Keratinocyte (primary cell): ENCODE measurements around the gene COL13A1.

Experiments used
- EZH2 ChIP-seq: IDR thresholded peaks from one replicate; pipeline ENCODE4 v1.6.1; 2012; ENCODE audit warnings: inconsistent platforms, mild to moderate bottlenecking, low read length, moderate library complexity
- TF ChIP-seq, protein P1 (sequence below), 3 experiments: IDR thresholded peaks in 1 of 3; conservative IDR thresholded peaks in 1 of 3; optimal IDR thresholded peaks in 1 of 3; 2 replicates in 2 of 3; 3 replicates in 1 of 3; pipeline versions ENCODE3 to v1.5.1; 2011; ENCODE audit warnings: low read length in 3 of 3, mild to moderate bottlenecking in 3 of 3, moderate library complexity in 2 of 3, control low read depth in 1 of 3, inconsistent platforms in 1 of 3; ENCODE audit not compliant: insufficient read depth in 2 of 3; ENCODE audit errors: extremely low read depth in 1 of 3

GRCh38 chr10:69884686-69885085 is 83.0 kb downstream of the COL13A1 start:
- TF ChIP-seq, protein P1, sequence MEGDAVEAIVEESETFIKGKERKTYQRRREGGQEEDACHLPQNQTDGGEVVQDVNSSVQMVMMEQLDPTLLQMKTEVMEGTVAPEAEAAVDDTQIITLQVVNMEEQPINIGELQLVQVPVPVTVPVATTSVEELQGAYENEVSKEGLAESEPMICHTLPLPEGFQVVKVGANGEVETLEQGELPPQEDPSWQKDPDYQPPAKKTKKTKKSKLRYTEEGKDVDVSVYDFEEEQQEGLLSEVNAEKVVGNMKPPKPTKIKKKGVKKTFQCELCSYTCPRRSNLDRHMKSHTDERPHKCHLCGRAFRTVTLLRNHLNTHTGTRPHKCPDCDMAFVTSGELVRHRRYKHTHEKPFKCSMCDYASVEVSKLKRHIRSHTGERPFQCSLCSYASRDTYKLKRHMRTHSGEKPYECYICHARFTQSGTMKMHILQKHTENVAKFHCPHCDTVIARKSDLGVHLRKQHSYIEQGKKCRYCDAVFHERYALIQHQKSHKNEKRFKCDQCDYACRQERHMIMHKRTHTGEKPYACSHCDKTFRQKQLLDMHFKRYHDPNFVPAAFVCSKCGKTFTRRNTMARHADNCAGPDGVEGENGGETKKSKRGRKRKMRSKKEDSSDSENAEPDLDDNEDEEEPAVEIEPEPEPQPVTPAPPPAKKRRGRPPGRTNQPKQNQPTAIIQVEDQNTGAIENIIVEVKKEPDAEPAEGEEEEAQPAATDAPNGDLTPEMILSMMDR (optimal IDR thresholded peaks at IDR 0.05 in 1 of 3, IDR thresholded peaks at IDR 0.05 in 1 of 3, conservative IDR thresholded peaks at IDR 0.05 in 1 of 3; ENCODE audit: extremely low read depth in 1 of 3, insufficient read depth in 2 of 3, low read length in 3 of 3) = no peak
- TF ChIP-seq EZH2 = no peak
